Adrenal gland (tissue), 12 donors: ENCODE measurements around the gene N4BP2. TPM values are rescaled to one million over a fixed set of nuclear protein-coding genes. Genes with fewer than 3 reads are reported as not detected.

Experiments
- DNase-seq, 7 donors: peaks; one replicate each; pipeline ENCODE4 v3.0.0-alpha.2; 2019 to 2020
- H3K27ac ChIP-seq, 5 donors: fragments of 200-600 bp; sonication (generic) in 4 of 5; 1 replicate in 3 of 5; 2 replicates in 2 of 5; pipeline versions ENCODE4 v1.5.1 to v1.8.0; 2016 to 2020; ENCODE audit warnings: mild to moderate bottlenecking in 1 of 5
- H3K27me3 ChIP-seq: fragments of 200-600 bp; 2 replicates; pipeline ENCODE4 v1.8.0; 2021
- H3K36me3 ChIP-seq, 2 donors: fragments of 200-600 bp; replicated peaks in 1 of 2; 1 replicate in 1 of 2; 2 replicates in 1 of 2; pipeline versions ENCODE4 v1.5.1 to v1.8.0; 2018 to 2022
- H3K4me1 ChIP-seq, 2 donors: fragments of 200-600 bp; replicated peaks in 1 of 2; 1 replicate in 1 of 2; 2 replicates in 1 of 2; pipeline versions ENCODE4 v1.5.1 to v1.8.0; 2018 to 2021
- H3K4me3 ChIP-seq, 4 donors: fragments of 200-600 bp; sonication (generic) in 3 of 4; one replicate each; pipeline ENCODE4 v1.5.1; 2016 to 2018
- H3K9me3 ChIP-seq, 3 donors: fragments of 200-600 bp; sonication (generic) in 1 of 3; replicated peaks in 1 of 3; 1 replicate in 2 of 3; 2 replicates in 1 of 3; pipeline versions ENCODE4 v1.5.1 to v1.8.0; 2016 to 2021
- POLR2A ChIP-seq, 2 donors: fragments of 450-650 bp; IDR thresholded peaks; one replicate each; pipeline ENCODE4 v1.6.1; 2017; ENCODE audit warnings: antibody characterized with exemption in 2 of 2, mild to moderate bottlenecking in 2 of 2, moderate library complexity in 1 of 2
- WGBS, 4 donors: extraction: QIAGEN DNeasy Blood & Tissue Kit in 2 of 4; methylation state at CpG; one replicate each; pipeline versions ENCODE4 v1.1.5 to v1.1.7; 2013 to 2017; 5-methylcytosine and 5-hydroxymethylcytosine counted together
- intact Hi-C, 2 donors: fragments of 100-400 bp; cut with DNase I; formaldehyde crosslinking; loops; one replicate each; pipeline versions ENCODE4 v1.14.1 to v1.15.0; 2022 to 2023
- polyA plus RNA-seq, 3 donors: library from polyadenylated mRNA; stranded (reverse); fragments of 200-250 nt in 2 of 3; fragments of 350-450 nt in 1 of 3; fragmentation: Illumina TruSeq in 1 of 3; extraction: RNeasy Lipid Tissue Mini Kit (QIAGEN cat#74804) in 1 of 3; gene quantifications; one replicate each; pipeline ENCODE4 v1.2.3, GENCODE V29; 2013 to 2014
- total RNA-seq, 9 donors: library from RNA; depleted of rRNA in 4 of 9; stranded (reverse); fragments of >200 nt in 4 of 9; fragments of 120-200 nt in 1 of 9; fragmentation: NEBNext Ultra II Directional in 1 of 9; extraction: Animal tissue kit (Norgen Biotek cat#: 25700) in 1 of 9; gene quantifications; one replicate each; pipeline versions ENCODE4 v1.1.0 to v1.2.4, GENCODE V29; 2013 to 2023
- TF ChIP-seq, protein P1 (sequence below), 6 experiments: fragments of 450-650 bp in 4 of 6; fragments of 200-600 bp in 2 of 6; sonication (generic) in 1 of 6; IDR thresholded peaks; 1 replicate in 5 of 6; 2 replicates in 1 of 6; pipeline versions ENCODE4 v1.5.1 to v1.8.0; 2016 to 2021; ENCODE audit warnings: antibody characterized with exemption in 6 of 6, mild to moderate bottlenecking in 2 of 6, moderate library complexity in 1 of 6
- donor health status: healthy with polysubstance abuse.
- donor health status: Bipolar disorder and iron deficiency.
- donor health status: DM: yes; HTN: yes; CAD: no.
- donor health status: DM: no; HTN: no; CAD: no.
- donor health status: DM: no; HTN: no; CAD: no.
- donor health status: DM: yes; HTN: yes; CAD: no.

Gene N4BP2
- total and polyA plus RNA-seq, 12 donors = 0.97 to 15.1 (median 4.6) TPM

DNA sequence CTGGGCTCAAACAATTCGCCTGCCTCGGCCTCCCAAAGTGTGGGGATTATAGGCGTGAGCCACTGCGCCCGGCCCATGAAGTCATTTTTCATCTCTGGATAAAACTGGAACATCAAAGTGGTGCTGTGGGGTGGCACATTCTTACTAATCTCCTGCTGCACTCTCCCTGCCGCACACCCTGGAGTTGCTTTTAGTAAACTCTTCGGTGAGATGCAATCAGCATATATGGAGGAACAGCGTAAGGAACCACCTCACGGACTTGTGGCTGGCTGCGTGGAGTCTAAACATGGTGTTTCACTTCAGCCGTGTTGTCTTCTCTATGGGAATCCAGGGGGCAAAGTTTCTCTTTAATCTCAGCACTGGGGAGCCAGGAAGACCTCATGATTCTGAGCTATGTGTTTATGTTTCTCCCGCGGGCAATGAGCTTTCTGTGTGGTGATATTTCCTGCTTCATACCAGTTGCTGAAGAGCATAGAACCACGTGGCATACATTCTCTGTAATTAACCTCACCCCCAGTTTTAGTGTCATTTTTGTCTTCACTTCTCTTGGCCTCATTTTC is 138.0 kb downstream of the N4BP2 start:
- no peak overlapping the region for H3K4me3 ChIP-seq
- intact Hi-C loops = no loop called here
- no peaks in the 10 kb centered on the region for H3K9me3 ChIP-seq
- no peak for DNase-seq
- TF ChIP-seq, protein P1, sequence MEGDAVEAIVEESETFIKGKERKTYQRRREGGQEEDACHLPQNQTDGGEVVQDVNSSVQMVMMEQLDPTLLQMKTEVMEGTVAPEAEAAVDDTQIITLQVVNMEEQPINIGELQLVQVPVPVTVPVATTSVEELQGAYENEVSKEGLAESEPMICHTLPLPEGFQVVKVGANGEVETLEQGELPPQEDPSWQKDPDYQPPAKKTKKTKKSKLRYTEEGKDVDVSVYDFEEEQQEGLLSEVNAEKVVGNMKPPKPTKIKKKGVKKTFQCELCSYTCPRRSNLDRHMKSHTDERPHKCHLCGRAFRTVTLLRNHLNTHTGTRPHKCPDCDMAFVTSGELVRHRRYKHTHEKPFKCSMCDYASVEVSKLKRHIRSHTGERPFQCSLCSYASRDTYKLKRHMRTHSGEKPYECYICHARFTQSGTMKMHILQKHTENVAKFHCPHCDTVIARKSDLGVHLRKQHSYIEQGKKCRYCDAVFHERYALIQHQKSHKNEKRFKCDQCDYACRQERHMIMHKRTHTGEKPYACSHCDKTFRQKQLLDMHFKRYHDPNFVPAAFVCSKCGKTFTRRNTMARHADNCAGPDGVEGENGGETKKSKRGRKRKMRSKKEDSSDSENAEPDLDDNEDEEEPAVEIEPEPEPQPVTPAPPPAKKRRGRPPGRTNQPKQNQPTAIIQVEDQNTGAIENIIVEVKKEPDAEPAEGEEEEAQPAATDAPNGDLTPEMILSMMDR (IDR thresholded peaks at IDR 0.05) = no peak
- TF ChIP-seq POLR2A (IDR thresholded peaks at IDR 0.05) = no peak
- no peak overlapping the region for H3K27ac ChIP-seq
- WGBS, 4 donors = 64 to 74% (median 71%) methylated on average over 14 of the region's 14 CpGs
- H3K4me1 ChIP-seq = no peaks in the 10 kb centered on the region
- H3K27me3 ChIP-seq = no peaks in the 10 kb centered on the region
- no peaks in the 10 kb centered on the region for H3K36me3 ChIP-seq

DNA sequence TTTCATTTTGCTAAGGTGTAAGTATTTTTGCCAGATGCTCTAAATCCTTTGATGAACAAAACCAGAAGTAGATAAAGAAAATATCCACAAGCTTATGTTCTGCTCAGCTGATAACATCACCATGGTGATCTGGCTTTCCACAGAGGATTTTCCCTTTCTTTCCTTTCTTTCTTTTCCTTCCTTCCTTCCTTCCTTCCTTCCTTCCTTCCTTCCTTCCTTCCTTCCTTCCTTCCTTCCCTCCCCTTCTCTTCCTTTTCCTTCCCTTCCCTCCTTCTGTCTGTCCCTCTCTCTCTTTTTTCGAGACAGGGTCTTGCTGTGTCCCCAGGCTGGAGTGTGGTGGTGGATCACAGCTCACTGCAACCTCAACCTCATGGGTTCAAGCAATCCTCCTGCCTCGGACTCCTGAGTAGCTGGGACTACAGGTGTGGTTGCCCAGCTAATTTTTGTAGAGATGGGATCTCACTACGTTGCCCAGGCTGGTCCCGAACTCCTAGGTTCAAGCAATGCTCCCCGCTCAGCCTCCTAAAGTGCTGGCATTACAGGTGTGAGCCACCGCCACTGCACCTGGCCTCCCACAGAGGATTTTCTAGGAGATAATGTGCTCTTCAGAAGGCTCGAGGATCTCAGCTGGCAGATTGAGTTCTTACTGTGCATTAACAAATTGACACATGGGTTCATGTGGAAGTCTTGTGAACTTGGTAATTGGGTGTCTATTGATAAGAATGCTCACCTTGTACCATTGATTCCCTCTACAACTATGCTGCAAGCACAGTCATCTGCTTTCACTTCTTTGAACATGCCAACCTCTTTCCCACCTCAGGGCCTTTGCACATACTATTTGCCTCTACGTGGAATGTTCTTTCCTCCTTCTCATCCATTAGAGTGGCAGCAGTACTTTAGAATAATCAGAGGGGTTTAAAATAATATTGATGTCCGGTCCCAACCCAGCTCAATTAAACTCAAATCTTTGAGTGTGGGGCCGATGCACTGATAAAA is 138.8 kb downstream of the N4BP2 start:
- DNase-seq = no peak
- Histone ChIP-seq H3K4me3 (no peak overlapping the region), H3K9me3 (no peaks in the 10 kb centered on the region), H3K36me3 (no peaks in the 10 kb centered on the region), H3K27ac (no peak overlapping the region), H3K4me1 (no peaks in the 10 kb centered on the region), H3K27me3 (no peaks in the 10 kb centered on the region)
- 90 to 94% (median 92%) methylated on average over 10 of the region's 10 CpGs for WGBS, 4 donors
- no peak for TF ChIP-seq POLR2A (IDR thresholded peaks at IDR 0.05)
- TF ChIP-seq, protein P1 (IDR thresholded peaks at IDR 0.05) = no peak
- intact Hi-C loops = no loop called here

DNA sequence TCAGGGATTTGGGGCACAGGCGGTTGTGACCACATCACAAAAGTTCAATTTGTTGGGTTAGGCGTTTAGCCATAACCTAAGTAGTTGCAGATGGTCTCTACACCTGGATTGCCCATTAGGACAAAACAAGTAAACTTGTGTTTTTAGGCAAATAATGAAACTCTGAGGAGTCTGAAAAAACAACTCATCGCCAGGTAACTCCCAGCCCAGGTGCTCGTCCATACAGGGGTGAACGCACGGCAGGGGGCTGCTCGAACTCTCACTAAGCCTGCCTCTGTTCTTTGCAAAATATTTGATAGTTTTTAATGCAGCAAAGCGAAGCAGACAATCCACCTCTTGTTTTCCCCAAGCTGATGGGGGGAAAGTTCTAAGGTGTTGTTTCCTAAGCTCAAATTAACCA is 139.6 kb downstream of the N4BP2 start:
- WGBS, 4 donors = 78 to 87% (median 86%) methylated on average over 8 of the region's 8 CpGs
- no peak for DNase-seq
- TF ChIP-seq, protein P1 (IDR thresholded peaks at IDR 0.05) = no peak
- no peak for TF ChIP-seq POLR2A (IDR thresholded peaks at IDR 0.05)
- Histone ChIP-seq H3K27me3 (no peaks in the 10 kb centered on the region), H3K4me1 (no peaks in the 10 kb centered on the region), H3K27ac (no peak overlapping the region), H3K9me3 (no peaks in the 10 kb centered on the region), H3K4me3 (no peak overlapping the region), H3K36me3 (no peaks in the 10 kb centered on the region)
- intact Hi-C loops = no loop called here

DNA sequence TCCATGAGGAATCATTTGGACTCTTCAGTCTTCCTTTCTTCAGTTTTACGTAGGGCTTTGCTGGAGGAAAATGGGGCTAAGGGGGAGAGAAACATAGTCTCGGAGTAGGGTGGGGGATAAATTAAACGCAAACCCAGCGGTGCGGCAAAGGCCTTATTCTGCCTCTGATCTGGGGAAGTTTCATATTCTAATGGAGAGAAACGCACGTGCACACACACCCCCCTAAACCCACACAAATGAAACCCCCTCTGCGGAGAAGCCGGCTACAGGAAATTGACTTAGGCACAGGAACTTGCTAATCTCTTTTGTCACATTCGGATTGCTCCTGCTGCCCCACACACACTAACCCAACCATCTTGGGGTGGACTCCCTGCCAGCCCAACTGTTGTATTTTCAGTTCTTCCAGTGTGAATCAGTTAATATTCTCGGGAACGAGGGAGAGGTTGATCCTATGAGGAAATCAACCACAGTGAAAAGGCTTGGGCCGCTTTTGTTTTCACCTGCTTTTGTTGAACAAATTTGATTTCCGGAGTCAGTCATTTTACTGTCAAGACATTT is 140.2 kb downstream of the N4BP2 start, which contains the start of gene RHOH:
Gene RHOH (plus strand): TSS at position 308 of the 558 bp plus-strand sequence. CDS start 46,356 bp downstream, outside the sequence.
- TF ChIP-seq POLR2A (IDR thresholded peaks at IDR 0.05) = no peak
- TF ChIP-seq, protein P1 (IDR thresholded peaks at IDR 0.05) = no peak
- no peaks in the 10 kb centered on the region for H3K27me3 ChIP-seq
- no peaks in the 10 kb centered on the region for H3K4me1 ChIP-seq
- H3K4me3 ChIP-seq = peak within 1 kb of the TSS in 1 of 4 donors; percentile 15
- intact Hi-C loops = no loop called here
- no peaks in the 10 kb centered on the region for H3K9me3 ChIP-seq
- 47 to 53% (median 51%) methylated on average over 14 of the region's 14 CpGs for WGBS, 4 donors
- H3K36me3 ChIP-seq = no peaks in the 10 kb centered on the region
- peak in 1 of 7 donors; percentile 12 for DNase-seq
- H3K27ac ChIP-seq = no peak within 1 kb of the TSS
